NT2/D1 (cell line): ENCODE data around the gene GMPR2.

Source experiments
- YY1 ChIP-seq: IDR thresholded peaks from 2 replicates; pipeline ENCODE4 v1.6.1; 2011; ENCODE audit not compliant: insufficient read length, insufficient read depth
- ZNF274 ChIP-seq: IDR thresholded peaks from 2 replicates; pipeline ENCODE4 v1.6.1; 2011; ENCODE audit warnings: mild to moderate bottlenecking, low read depth, low read length

GRCh38 chr14:24183014-24183481, 49.7 kb upstream of the GMPR2 start:
- TF ChIP-seq YY1: no peak
- TF ChIP-seq ZNF274: no peak
